NB4 (cell line): ENCODE results near the gene DEXI.

Experiments used
- POLR2A ChIP-seq: IDR thresholded peaks from 2 replicates; pipeline ENCODE4 v1.6.1; 2011; ENCODE audit warnings: mild to moderate bottlenecking; ENCODE audit not compliant: insufficient read length; ENCODE audit errors: extremely low read depth
- TF ChIP-seq, protein P1 (sequence below): IDR thresholded peaks from one replicate; pipeline ENCODE4 v1.5.1; 2012; ENCODE audit warnings: low read depth, low read length
- TF ChIP-seq, protein P2 (sequence below): IDR thresholded peaks from 2 replicates; pipeline ENCODE4 v1.6.1; 2011; ENCODE audit warnings: low read depth, low read length

DNA sequence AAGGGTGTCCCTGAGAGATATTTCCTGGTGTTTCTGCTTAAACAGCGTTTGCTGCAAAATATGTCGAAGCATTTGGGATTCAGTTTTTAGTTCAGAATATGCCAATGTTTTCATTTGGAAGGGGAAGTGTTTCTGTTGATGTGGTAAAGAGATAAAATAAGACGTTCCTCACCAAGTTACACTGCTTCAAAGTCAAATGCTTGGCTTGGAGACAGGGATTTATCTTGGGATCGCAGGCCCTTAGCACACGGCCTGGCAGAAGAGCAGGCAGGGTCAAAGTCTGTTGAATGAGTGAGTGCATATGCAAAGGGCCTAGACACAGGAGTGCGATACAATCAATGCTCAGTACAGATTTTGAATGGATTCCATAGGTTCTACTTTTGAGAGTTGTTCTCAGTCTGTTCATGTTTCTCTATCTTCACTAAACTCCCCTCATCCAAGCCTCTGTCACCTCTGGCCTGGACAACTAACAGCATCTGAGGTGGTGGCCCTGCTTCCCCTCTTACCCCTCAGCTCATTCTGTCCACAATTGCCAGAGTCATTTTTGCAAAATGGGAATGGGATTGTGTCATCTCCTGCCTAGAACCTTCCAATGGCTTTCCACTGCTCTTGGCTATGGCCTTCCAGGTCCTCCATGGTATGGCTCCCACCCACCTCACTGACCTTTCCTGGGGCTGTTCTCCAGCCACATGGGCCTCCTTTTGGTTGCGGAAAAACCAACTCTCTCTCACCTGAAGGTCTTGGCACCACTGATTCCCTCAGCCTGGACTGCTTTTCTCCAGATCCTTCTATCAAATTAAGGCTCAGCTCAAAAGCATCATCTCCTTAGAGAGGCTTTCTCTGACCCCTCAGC, 3.2 kb downstream of the DEXI start:
- TF ChIP-seq, protein P1, sequence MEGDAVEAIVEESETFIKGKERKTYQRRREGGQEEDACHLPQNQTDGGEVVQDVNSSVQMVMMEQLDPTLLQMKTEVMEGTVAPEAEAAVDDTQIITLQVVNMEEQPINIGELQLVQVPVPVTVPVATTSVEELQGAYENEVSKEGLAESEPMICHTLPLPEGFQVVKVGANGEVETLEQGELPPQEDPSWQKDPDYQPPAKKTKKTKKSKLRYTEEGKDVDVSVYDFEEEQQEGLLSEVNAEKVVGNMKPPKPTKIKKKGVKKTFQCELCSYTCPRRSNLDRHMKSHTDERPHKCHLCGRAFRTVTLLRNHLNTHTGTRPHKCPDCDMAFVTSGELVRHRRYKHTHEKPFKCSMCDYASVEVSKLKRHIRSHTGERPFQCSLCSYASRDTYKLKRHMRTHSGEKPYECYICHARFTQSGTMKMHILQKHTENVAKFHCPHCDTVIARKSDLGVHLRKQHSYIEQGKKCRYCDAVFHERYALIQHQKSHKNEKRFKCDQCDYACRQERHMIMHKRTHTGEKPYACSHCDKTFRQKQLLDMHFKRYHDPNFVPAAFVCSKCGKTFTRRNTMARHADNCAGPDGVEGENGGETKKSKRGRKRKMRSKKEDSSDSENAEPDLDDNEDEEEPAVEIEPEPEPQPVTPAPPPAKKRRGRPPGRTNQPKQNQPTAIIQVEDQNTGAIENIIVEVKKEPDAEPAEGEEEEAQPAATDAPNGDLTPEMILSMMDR = no peak
- TF ChIP-seq POLR2A = no peak
- TF ChIP-seq, protein P2, sequence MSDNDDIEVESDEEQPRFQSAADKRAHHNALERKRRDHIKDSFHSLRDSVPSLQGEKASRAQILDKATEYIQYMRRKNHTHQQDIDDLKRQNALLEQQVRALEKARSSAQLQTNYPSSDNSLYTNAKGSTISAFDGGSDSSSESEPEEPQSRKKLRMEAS = no peak
